Esophagus muscularis mucosa (tissue), 4 donors: Measurements from ENCODE around the gene ATRN. TPM values are rescaled to one million over a fixed set of nuclear protein-coding genes. Genes with fewer than 3 reads are reported as not detected.

Source experiments
- DNase-seq: peaks from one replicate; pipeline ENCODE4 v3.0.0-alpha.2; 2017; ENCODE audit errors: extremely low spot score
- H3K27ac ChIP-seq, 4 donors: fragments of 200-600 bp; sonication (generic); replicated peaks in 1 of 4; 1 replicate in 3 of 4; 2 replicates in 1 of 4; pipeline ENCODE4 v1.5.1; 2016 to 2019; ENCODE audit warnings: mild to moderate bottlenecking in 1 of 4
- H3K27me3 ChIP-seq, 4 donors: fragments of 200-600 bp; sonication (generic); one replicate each; pipeline versions ENCODE4 v1.5.1 to v1.6.0; 2016 to 2019
- H3K36me3 ChIP-seq, 4 donors: fragments of 200-600 bp; sonication (generic); one replicate each; pipeline ENCODE4 v1.5.1; 2016 to 2019
- H3K4me1 ChIP-seq, 4 donors: fragments of 200-600 bp; sonication (generic); one replicate each; pipeline ENCODE4 v1.5.1; 2016 to 2019
- H3K4me3 ChIP-seq, 4 donors: fragments of 200-600 bp; sonication (generic); 1 replicate in 2 of 4; 2 replicates in 2 of 4; pipeline ENCODE4 v1.5.1; 2016 to 2019; ENCODE audit warnings: mild to moderate bottlenecking in 4 of 4, moderate library complexity in 1 of 4
- H3K9me3 ChIP-seq, 4 donors: fragments of 200-600 bp; sonication (generic); 1 replicate in 3 of 4; 2 replicates in 1 of 4; pipeline ENCODE4 v1.5.1; 2016 to 2019
- EP300 ChIP-seq: sonication (generic); formaldehyde crosslinking; IDR thresholded peaks from one replicate; pipeline ENCODE4 v1.6.1; 2017; ENCODE audit warnings: antibody characterized with exemption
- POLR2A ChIP-seq: fragments of 450-650 bp; IDR thresholded peaks from one replicate; pipeline ENCODE4 v1.6.1; 2017; ENCODE audit warnings: antibody characterized with exemption, moderate library complexity, mild to moderate bottlenecking, low read depth
- POLR2AphosphoS5 ChIP-seq, 2 donors: sonication (generic); formaldehyde crosslinking; IDR thresholded peaks; one replicate each; pipeline ENCODE4 v1.6.1; 2017; ENCODE audit warnings: antibody characterized with exemption in 2 of 2
- WGBS: methylation state at CpG from one replicate; pipeline ENCODE4 v1.1.5; 2018; 5-methylcytosine and 5-hydroxymethylcytosine counted together
- intact Hi-C: fragments of 100-400 bp; cut with DNase I; formaldehyde crosslinking; loops from one replicate; pipeline ENCODE4 v1.15.1; 2023
- total RNA-seq, 4 donors: library from RNA; depleted of rRNA; stranded (reverse); fragments of >200 nt; gene quantifications; one replicate each; pipeline versions ENCODE4 v1.1.0 to v1.2.1, GENCODE V29; 2016
- TF ChIP-seq, protein P1 (sequence below), 3 experiments: fragments of 200-600 bp in 2 of 3; fragments of 450-650 bp in 1 of 3; sonication (generic) in 2 of 3; IDR thresholded peaks; one replicate each; pipeline ENCODE4 v1.5.1; 2017 to 2019; ENCODE audit warnings: antibody characterized with exemption in 3 of 3, mild to moderate bottlenecking in 2 of 3, moderate library complexity in 1 of 3

The ATRN gene
- total RNA-seq, 4 donors from 2014 or later = 14.1 to 19.1 (median 18.0) TPM

DNA sequence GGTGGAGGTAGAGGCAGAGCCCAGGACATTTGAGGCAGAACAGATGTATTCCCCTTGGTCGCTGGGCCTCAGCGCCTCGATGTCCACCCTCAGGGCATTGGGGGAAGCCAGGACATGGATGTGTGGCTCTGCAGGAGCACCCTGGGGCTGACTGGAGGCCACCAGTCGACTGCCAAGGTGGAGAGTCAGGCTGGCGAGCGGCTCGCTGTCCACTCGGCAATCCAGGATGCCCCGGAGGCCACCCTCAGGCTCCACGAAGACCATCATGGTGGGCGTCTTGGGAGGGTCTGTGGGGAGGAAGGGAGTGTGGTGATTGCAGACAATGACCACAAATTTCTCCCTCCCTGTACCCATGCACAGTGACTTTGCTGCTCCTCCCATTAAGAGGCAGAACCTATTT is 219.2 kb downstream of the ATRN start:
- H3K4me1 ChIP-seq = peaks cover 12 to 29% (median 20%) of the 10 kb centered on the region in 4 donors
- intact Hi-C loops = no loop called here
- 93% methylated on average over 8 of the region's 11 CpGs for WGBS
- TF ChIP-seq POLR2A (no peak), POLR2AphosphoS5 (IDR thresholded peaks at IDR 0.05) (no peak), EP300 (no peak)
- TF ChIP-seq, protein P1, sequence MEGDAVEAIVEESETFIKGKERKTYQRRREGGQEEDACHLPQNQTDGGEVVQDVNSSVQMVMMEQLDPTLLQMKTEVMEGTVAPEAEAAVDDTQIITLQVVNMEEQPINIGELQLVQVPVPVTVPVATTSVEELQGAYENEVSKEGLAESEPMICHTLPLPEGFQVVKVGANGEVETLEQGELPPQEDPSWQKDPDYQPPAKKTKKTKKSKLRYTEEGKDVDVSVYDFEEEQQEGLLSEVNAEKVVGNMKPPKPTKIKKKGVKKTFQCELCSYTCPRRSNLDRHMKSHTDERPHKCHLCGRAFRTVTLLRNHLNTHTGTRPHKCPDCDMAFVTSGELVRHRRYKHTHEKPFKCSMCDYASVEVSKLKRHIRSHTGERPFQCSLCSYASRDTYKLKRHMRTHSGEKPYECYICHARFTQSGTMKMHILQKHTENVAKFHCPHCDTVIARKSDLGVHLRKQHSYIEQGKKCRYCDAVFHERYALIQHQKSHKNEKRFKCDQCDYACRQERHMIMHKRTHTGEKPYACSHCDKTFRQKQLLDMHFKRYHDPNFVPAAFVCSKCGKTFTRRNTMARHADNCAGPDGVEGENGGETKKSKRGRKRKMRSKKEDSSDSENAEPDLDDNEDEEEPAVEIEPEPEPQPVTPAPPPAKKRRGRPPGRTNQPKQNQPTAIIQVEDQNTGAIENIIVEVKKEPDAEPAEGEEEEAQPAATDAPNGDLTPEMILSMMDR (IDR thresholded peaks at IDR 0.05) = no peak
- DNase-seq = no peak
- H3K4me3 ChIP-seq = no peak overlapping the region
- H3K27ac ChIP-seq = no peak overlapping the region
- no peaks in the 10 kb centered on the region for H3K27me3 ChIP-seq
- no peaks in the 10 kb centered on the region for H3K36me3 ChIP-seq
- H3K9me3 ChIP-seq = no peaks in the 10 kb centered on the region

DNA sequence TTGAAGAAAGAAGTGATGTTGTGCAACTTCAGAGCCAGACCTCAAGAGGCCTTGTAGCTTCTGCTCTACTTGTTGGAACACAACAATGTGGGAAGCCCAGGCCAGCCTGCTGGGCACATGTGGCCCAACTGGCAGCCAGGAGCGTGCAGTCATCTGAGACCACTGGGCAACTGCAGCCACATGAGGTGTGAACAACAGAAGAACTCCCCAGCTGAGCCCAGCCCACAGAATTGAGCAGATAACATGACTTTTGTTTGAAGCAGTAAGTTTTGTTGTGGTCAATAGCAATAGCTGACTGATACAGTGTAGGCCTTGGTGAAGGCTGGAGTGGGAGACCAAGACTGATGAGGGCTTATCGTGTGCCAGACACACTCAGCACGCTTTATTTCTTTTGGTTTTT is 219.6 kb downstream of the ATRN start:
- H3K4me1 ChIP-seq = peaks cover 12 to 24% (median 20%) of the 10 kb centered on the region in 4 donors
- no peak for DNase-seq
- H3K27me3 ChIP-seq = no peaks in the 10 kb centered on the region
- intact Hi-C loops = no loop called here
- H3K36me3 ChIP-seq = no peaks in the 10 kb centered on the region
- WGBS = 92% methylated on average over 3 of the region's 3 CpGs
- H3K4me3 ChIP-seq = no peak overlapping the region
- no peaks in the 10 kb centered on the region for H3K9me3 ChIP-seq
- H3K27ac ChIP-seq = no peak overlapping the region
- TF ChIP-seq POLR2AphosphoS5 (IDR thresholded peaks at IDR 0.05) (no peak), EP300 (no peak), POLR2A (no peak)
- TF ChIP-seq, protein P1 (IDR thresholded peaks at IDR 0.05) = no peak

DNA sequence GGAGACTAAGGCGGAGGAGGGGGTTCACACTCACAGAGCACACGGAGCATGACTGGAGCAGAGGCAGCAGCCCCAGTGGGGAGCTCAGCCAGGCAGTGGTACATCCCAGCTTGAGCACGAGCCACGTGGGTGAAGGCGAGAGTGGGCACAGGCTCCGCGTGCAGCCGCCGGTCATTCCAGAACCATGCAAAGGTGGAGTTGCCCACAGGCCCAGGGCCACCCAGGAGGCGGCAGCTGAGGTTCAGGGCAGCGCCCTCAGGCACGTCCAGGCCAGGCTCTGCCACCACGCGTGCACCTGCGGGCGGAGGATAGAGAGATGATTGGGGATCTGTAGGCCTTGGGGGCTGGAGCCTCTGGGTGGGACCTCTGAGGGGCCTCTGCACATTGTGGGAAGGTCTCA is 220.5 kb downstream of the ATRN start:
- H3K27me3 ChIP-seq = no peaks in the 10 kb centered on the region
- no peak overlapping the region for H3K27ac ChIP-seq
- H3K4me1 ChIP-seq = peaks cover 12 to 18% (median 16%) of the 10 kb centered on the region in 4 donors
- H3K36me3 ChIP-seq = no peaks in the 10 kb centered on the region
- H3K9me3 ChIP-seq = peaks cover 0 to 2% (median under 1%) of the 10 kb centered on the region in 4 donors
- no peak for DNase-seq
- no peak for TF ChIP-seq POLR2A
- no peak for TF ChIP-seq EP300
- TF ChIP-seq, protein P1 (IDR thresholded peaks at IDR 0.05) = no peak
- TF ChIP-seq POLR2AphosphoS5 (IDR thresholded peaks at IDR 0.05) = no peak
- intact Hi-C loops = no loop called here
- WGBS = 93% methylated on average over 10 of the region's 16 CpGs
- H3K4me3 ChIP-seq = no peak overlapping the region

DNA sequence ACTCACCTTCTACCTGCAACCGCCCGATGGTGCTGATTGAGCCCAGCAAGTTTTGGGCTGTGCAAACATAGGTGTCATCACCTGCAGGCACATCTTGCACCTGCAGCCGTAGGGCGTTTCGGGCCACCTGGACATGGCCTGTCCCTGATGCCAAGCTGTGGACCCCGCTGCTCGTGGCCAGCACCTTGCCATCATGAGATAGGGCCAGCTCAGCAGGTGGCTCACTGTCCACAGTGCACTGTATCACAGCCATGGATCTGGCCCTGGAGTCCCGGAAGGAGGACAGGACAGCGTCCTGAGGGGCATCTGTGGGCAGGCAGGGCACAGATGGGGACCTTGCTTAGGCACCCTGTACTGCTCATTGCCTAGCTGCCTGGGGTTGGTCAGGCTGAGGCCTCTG is 221.1 kb downstream of the ATRN start:
- Histone ChIP-seq H3K4me1 (peaks cover 7 to 12% (median 10%) of the 10 kb centered on the region in 4 donors), H3K9me3 (peaks cover 0 to 8% (median 3%) of the 10 kb centered on the region in 4 donors), H3K27ac (no peak overlapping the region), H3K36me3 (no peaks in the 10 kb centered on the region), H3K27me3 (no peaks in the 10 kb centered on the region), H3K4me3 (no peak overlapping the region)
- TF ChIP-seq EP300 (no peak), POLR2AphosphoS5 (IDR thresholded peaks at IDR 0.05) (no peak), POLR2A (no peak)
- TF ChIP-seq, protein P1 (IDR thresholded peaks at IDR 0.05) = no peak
- intact Hi-C loops = no loop called here
- 100% methylated on average over 3 of the region's 9 CpGs for WGBS
- DNase-seq = no peak

DNA sequence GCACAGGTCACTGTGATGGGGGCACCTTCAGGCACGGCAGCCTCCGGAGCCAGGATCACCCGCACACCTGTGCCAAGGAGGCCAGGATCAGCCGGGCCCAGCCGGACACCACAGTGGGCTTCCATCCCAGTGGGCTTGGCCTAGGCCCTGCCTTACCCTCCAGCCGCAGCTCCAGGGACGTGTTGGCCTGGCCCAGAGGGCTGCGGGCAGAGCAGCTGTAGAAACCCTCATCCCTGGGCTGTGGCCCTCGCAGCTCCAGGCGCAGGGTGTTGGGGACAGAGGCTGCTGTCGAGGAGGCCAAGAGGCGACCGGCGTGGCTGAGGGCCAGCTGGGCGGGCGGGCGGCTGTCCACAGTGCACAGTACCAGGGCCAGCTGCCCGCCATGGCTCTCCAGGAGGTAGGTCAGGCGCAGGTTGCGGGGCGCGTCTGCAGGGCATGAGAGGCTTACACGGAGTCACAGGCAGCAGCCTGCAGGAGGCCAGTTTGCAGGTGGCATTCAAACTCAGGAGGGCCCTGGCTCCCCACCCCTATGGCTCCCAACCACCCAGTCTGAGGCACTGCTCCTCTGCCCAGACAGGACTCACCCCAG is 222.0 kb downstream of the ATRN start:
- no peak for TF ChIP-seq EP300
- TF ChIP-seq, protein P1 (IDR thresholded peaks at IDR 0.05) = no peak
- TF ChIP-seq POLR2AphosphoS5 (IDR thresholded peaks at IDR 0.05) = no peak
- TF ChIP-seq POLR2A = no peak
- H3K4me1 ChIP-seq = peaks cover 0 to 3% (median under 1%) of the 10 kb centered on the region in 4 donors
- intact Hi-C loops = no loop called here
- no peak for DNase-seq
- H3K4me3 ChIP-seq = no peak overlapping the region
- H3K36me3 ChIP-seq = no peaks in the 10 kb centered on the region
- H3K27ac ChIP-seq = no peak overlapping the region
- no peaks in the 10 kb centered on the region for H3K27me3 ChIP-seq
- WGBS = 100% methylated on average over 3 of the region's 23 CpGs
- peaks cover 0 to 8% (median 3%) of the 10 kb centered on the region in 4 donors for H3K9me3 ChIP-seq
